Fibroblast of pulmonary artery (primary cell): Measurements from ENCODE around the gene TAB2.

Experiments used
- DNase-seq: peaks from one replicate; pipeline ENCODE4 v3.0.0-alpha.2; 2010; ENCODE audit warnings: low read depth
- H3K4me3 ChIP-seq: replicated peaks from 2 replicates; pipeline ENCODE4 v1.5.1; 2011; ENCODE audit warnings: low read depth, mild to moderate bottlenecking, control low read depth, low read length, moderate library complexity
- TF ChIP-seq, protein P1 (sequence below): IDR thresholded peaks from 2 replicates; pipeline ENCODE4 v1.5.1; 2011; ENCODE audit warnings: mild to moderate bottlenecking, control low read depth, low read length, inconsistent platforms; ENCODE audit errors: missing control alignments

The TAB2 gene

GRCh38 chr6:149324428-149324827 lies 6.9 kb downstream of the TAB2 start:
- DNase-seq = no peak
- TF ChIP-seq, protein P1, sequence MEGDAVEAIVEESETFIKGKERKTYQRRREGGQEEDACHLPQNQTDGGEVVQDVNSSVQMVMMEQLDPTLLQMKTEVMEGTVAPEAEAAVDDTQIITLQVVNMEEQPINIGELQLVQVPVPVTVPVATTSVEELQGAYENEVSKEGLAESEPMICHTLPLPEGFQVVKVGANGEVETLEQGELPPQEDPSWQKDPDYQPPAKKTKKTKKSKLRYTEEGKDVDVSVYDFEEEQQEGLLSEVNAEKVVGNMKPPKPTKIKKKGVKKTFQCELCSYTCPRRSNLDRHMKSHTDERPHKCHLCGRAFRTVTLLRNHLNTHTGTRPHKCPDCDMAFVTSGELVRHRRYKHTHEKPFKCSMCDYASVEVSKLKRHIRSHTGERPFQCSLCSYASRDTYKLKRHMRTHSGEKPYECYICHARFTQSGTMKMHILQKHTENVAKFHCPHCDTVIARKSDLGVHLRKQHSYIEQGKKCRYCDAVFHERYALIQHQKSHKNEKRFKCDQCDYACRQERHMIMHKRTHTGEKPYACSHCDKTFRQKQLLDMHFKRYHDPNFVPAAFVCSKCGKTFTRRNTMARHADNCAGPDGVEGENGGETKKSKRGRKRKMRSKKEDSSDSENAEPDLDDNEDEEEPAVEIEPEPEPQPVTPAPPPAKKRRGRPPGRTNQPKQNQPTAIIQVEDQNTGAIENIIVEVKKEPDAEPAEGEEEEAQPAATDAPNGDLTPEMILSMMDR = no peak
- H3K4me3 ChIP-seq = no peak overlapping the region

DNA sequence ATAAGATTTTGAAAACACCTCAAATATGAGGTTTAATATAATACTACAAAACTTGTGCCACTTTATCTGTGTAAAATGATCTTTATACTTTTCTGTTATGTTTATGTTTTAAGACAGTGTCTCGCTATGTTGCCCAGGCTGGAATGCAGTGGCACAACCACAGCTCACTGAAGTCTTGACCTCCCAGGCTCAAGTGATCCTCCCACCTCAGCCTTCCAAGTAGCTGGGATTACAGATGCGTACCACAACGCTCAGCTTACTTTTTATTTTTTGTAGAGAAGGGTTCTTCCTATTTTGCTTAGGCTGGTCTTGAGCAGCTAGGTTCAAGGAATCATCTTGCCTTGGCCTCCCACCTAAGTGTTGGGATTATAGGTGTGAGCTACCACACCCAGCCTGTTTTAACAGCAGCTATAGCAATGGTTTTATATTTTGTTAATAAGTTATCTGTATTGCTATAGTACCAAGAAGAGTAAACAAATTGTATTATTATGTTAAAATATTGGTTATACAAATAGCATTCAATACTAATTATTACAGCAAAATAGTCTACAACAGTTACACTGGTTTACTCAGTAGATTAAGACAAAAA lies 8.2 kb downstream of the TAB2 start:
- no peak overlapping the region for H3K4me3 ChIP-seq
- TF ChIP-seq, protein P1 = no peak
- no peak for DNase-seq

- DNase-seq = no peak
- no peak overlapping the region for H3K4me3 ChIP-seq
- TF ChIP-seq, protein P1 = no peak
Observed at GRCh38 chr6:149327638-149328037, 10.1 kb downstream of the TAB2 start.

- TF ChIP-seq, protein P1 = no peak
- no peak for DNase-seq
Observed at GRCh38 chr6:149328083-149328482, 10.6 kb downstream of the TAB2 start.

GRCh38 chr6:149329529-149329928 lies 12.0 kb downstream of the TAB2 start:
- no peak overlapping the region for H3K4me3 ChIP-seq
- no peak for DNase-seq
- TF ChIP-seq, protein P1 = no peak

More at GRCh38 chr6:149328083-149328482, 10.6 kb downstream of the TAB2 start:
- H3K4me3 ChIP-seq = no peak overlapping the region

DNA sequence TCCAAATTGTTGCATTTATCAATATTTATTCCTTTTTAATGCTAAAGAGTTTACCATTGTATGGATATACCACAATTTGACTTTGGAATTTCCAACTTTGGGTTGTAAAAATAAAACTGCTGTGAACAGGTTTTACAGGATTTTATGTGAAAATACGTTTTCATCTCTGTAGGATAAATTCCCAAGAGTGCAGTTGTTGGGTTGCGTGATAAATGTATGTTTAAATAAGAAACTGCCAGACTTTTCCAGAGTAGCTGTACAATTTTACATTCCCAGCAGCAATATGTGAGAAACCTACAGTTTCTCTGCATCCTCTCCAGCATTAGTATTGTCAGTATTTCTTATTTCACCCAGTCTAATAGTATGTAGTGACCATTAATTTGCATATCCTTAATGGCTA lies 12.6 kb downstream of the TAB2 start:
- H3K4me3 ChIP-seq = no peak overlapping the region
- TF ChIP-seq, protein P1 = no peak

More for the DNA sequence above, 12.6 kb downstream of the TAB2 start:
- DNase-seq = no peak
